Body of pancreas (tissue), 4 donors: Measurements from ENCODE around the gene FAM180A. TPM values are rescaled to one million over a fixed set of nuclear protein-coding genes. Genes with fewer than 3 reads are reported as not detected.

Experiments used
- ATAC-seq: fragments of 150-250 bp; one replicate; pipeline ENCODE4 v1.9.1; 2016
- DNase-seq, 4 donors: peaks; one replicate each; pipeline ENCODE4 v3.0.0-alpha.2; 2019
- H3K27ac ChIP-seq, 4 donors: fragments of 200-600 bp; sonication (generic); 1 replicate in 3 of 4; 2 replicates in 1 of 4; pipeline versions ENCODE4 v1.5.1 to v1.6.1; 2016 to 2019; ENCODE audit warnings: mild to moderate bottlenecking in 1 of 4, mixed read lengths in 1 of 4, moderate library complexity in 1 of 4
- H3K27me3 ChIP-seq, 2 donors: fragments of 200-600 bp; sonication (generic); one replicate each; pipeline ENCODE4 v1.6.0; 2016; ENCODE audit warnings: mild to moderate bottlenecking in 1 of 2
- H3K36me3 ChIP-seq, 2 donors: fragments of 200-600 bp; sonication (generic); replicated peaks in 1 of 2; 2 replicates each; pipeline ENCODE4 v1.5.1; 2016; ENCODE audit warnings: low read depth in 2 of 2; ENCODE audit not compliant: insufficient read depth in 1 of 2
- H3K4me1 ChIP-seq: fragments of 200-600 bp; sonication (generic); one replicate; pipeline ENCODE4 v1.6.0; 2016
- H3K4me3 ChIP-seq, 2 donors: fragments of 200-600 bp; sonication (generic); 1 replicate in 1 of 2; 2 replicates in 1 of 2; pipeline ENCODE4 v1.5.1; 2016 to 2019
- H3K9me3 ChIP-seq, 3 donors: fragments of 200-600 bp; sonication (generic); 1 replicate in 2 of 3; 2 replicates in 1 of 3; pipeline ENCODE4 v1.5.1; 2016
- CTCF ChIP-seq, 7 experiments: fragments of 450-650 bp in 4 of 7; fragments of 200-600 bp in 3 of 7; sonication (generic) in 3 of 7; IDR thresholded peaks; one replicate each; pipeline ENCODE4 v1.5.1; 2016 to 2019; ENCODE audit warnings: antibody characterized with exemption in 7 of 7
- POLR2A ChIP-seq, 3 donors: fragments of 450-650 bp; IDR thresholded peaks; one replicate each; pipeline ENCODE4 v1.6.1; 2016; ENCODE audit warnings: antibody characterized with exemption in 3 of 3, mild to moderate bottlenecking in 2 of 3
- WGBS, 2 donors: methylation state at CpG; one replicate each; pipeline ENCODE4 v1.1.5; 2017; 5-methylcytosine and 5-hydroxymethylcytosine counted together
- intact Hi-C: fragments of 100-400 bp; cut with DNase I; formaldehyde crosslinking; loops from one replicate; pipeline ENCODE4 v1.15.1; 2023
- total RNA-seq, 2 donors: library from RNA; depleted of rRNA; stranded (reverse); fragments of >200 nt; gene quantifications; one replicate each; pipeline ENCODE4 v1.1.0, GENCODE V29; 2016

FAM180A gene
- total RNA-seq, 2 donors from 2014 or later = 3.1 TPM; not detected in 1

GRCh38 chr7:135710417-135711138 lies 38.0 kb downstream of the FAM180A start:
- no peak for ATAC-seq
- 28 to 66% methylated on average over 4 to 11 of the region's 11 CpGs for WGBS, 2 donors
- Histone ChIP-seq H3K36me3 (no peaks in the 10 kb centered on the region), H3K27ac (no peak overlapping the region), H3K27me3 (no peaks in the 10 kb centered on the region), H3K4me3 (no peak overlapping the region), H3K9me3 (no peaks in the 10 kb centered on the region), H3K4me1 (no peaks in the 10 kb centered on the region)
- intact Hi-C loops = no loop called here
- no peak for DNase-seq
- peak in 5 of 7 experiments; percentile 6 to 69 (median 29) for TF ChIP-seq CTCF (IDR thresholded peaks at IDR 0.05)
- no peak for TF ChIP-seq POLR2A (IDR thresholded peaks at IDR 0.05)

- Histone ChIP-seq H3K4me1 (no peaks in the 10 kb centered on the region), H3K27me3 (no peaks in the 10 kb centered on the region), H3K9me3 (no peaks in the 10 kb centered on the region), H3K36me3 (no peaks in the 10 kb centered on the region), H3K4me3 (no peak overlapping the region), H3K27ac (no peak overlapping the region)
- intact Hi-C loops = no loop called here
- WGBS, 2 donors = 80 to 89% methylated on average over 3 of the region's 3 CpGs
- no peak for ATAC-seq
- no peak for DNase-seq
- no peak for TF ChIP-seq CTCF (IDR thresholded peaks at IDR 0.05)
- no peak for TF ChIP-seq POLR2A (IDR thresholded peaks at IDR 0.05)
Measured at GRCh38 chr7:135709508-135709907, 39.1 kb downstream of the FAM180A start.

DNA sequence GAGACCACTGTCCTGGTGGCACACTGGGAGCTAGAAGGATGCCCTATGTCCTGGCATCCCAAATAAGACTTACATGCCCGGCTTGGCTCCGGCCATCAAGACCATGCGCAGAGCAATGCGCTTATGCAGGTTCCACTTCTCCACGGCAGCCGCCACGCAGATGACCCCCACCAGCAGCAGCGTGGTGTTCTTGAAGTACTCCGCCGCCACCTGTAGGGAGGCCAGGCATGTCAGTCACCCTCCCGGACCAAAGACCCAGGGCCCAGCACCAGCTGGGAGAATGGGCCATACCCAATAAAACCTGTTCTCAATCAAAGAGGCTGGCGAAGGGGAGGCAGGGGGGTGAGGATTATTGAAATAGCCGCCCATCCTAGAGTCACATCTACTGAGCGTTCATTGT lies 40.6 kb downstream of the FAM180A start:
- 85 to 88% methylated on average over 11 to 14 of the region's 14 CpGs for WGBS, 2 donors
- intact Hi-C loops = no loop called here
- no peaks in the 10 kb centered on the region for H3K27me3 ChIP-seq

GRCh38 chr7:135707570-135707966 lies 41.0 kb downstream of the FAM180A start:
- DNase-seq (no peak), ATAC-seq (no peak)
- Histone ChIP-seq H3K27ac (no peak overlapping the region), H3K36me3 (no peaks in the 10 kb centered on the region), H3K4me1 (no peaks in the 10 kb centered on the region), H3K4me3 (no peak overlapping the region), H3K27me3 (no peaks in the 10 kb centered on the region), H3K9me3 (no peaks in the 10 kb centered on the region)
- intact Hi-C loops = no loop called here
- TF ChIP-seq POLR2A (IDR thresholded peaks at IDR 0.05) = no peak
- TF ChIP-seq CTCF (IDR thresholded peaks at IDR 0.05) = no peak
- 80 to 95% methylated on average over 5 of the region's 5 CpGs for WGBS, 2 donors

More for the DNA sequence above, 40.6 kb downstream of the FAM180A start:
- Histone ChIP-seq H3K9me3 (no peaks in the 10 kb centered on the region), H3K27ac (no peak overlapping the region), H3K36me3 (no peaks in the 10 kb centered on the region), H3K4me1 (no peaks in the 10 kb centered on the region), H3K4me3 (no peak overlapping the region)
- no peak for TF ChIP-seq POLR2A (IDR thresholded peaks at IDR 0.05)
- TF ChIP-seq CTCF (IDR thresholded peaks at IDR 0.05) = no peak
- DNase-seq (no peak), ATAC-seq (no peak)
